Measurements from ENCODE around the gene KCNK15. TPM values are rescaled to one million over a fixed set of nuclear protein-coding genes. Genes with fewer than 3 reads are reported as not detected.

The KCNK15 gene
- total and polyA plus RNA-seq, 9 of the 15 experiments (the other 6 are each of a cell fraction or from before 2014, with no cell fraction given): 0.03 to 0.30 (median 0.17) TPM; not detected in 5

DNA sequence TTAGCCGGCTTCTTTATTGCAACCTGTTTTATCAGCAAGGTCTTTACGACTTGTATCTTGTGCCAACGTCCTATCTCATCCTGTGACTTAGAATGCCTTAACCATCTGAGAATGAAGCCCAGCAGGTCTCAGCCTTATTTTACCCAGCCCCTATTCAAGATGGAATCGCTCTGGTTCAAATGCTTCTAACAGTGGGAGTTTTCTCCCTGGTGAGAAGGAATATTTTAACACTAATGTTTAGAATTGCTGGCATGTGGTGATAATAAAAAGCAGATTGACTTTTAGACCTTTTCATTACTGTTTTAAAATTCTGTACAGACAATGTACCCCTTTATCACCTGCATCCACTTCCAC, 9.9 kb upstream of the KCNK15 start:
- intact Hi-C loops (cut with micrococcal nuclease) (no loop called here), in situ Hi-C loops (cut with MboI) (no loop called here)
- BruUV-seq (replicated peaks): no TSS peak
- DNase-seq (ENCODE audit: extremely low read depth in 1 of 4, low spot score in 3 of 4) (no peak), ATAC-seq (no peak), FAIRE-seq (no peak)
- Histone ChIP-seq H3K36me3 (ENCODE audit: control insufficient read depth, insufficient read depth, low read length) (no peaks in the 10 kb centered on the region), H4K20me1 (replicated peaks; ENCODE audit: control insufficient read depth, insufficient read depth, low read length) (no peaks in the 10 kb centered on the region), H3K9ac (ENCODE audit: insufficient read depth in 1 of 2, low read depth in 2 of 2, low read length in 2 of 2) (no peak overlapping the region), H3K27ac (ENCODE audit: extremely low read depth, low read depth, low read length) (no peak overlapping the region), H3K9me3 (replicated peaks; ENCODE audit: control insufficient read depth, insufficient read depth, low read depth, low read length) (no peaks in the 10 kb centered on the region; the same call in 1 of the 2 replicates), H3K27me3 (ENCODE audit: control insufficient read depth in 2 of 2, insufficient read depth in 2 of 2, low read length in 2 of 2) (peaks cover 5 to 11% of the 10 kb centered on the region in 2 experiments; a peak in 4 of 5 replicates), H3K79me2 (ENCODE audit: control insufficient read depth, insufficient read depth, low read length) (no peaks in the 10 kb centered on the region), H2AFZ (ENCODE audit: low read depth, low read length) (peak overlapping the region; percentile 95), H3K4me1 (replicated peaks in 1 of 2; ENCODE audit: control insufficient read depth in 2 of 2, insufficient read depth in 2 of 2, low read length in 2 of 2) (no peaks in the 10 kb centered on the region; a peak in 1 of 5 replicates), H3K4me2 (ENCODE audit: insufficient read depth, low read length) (peak overlapping the region; percentile 72), H3K4me3 (no peak overlapping the region), H3K9me1 (ENCODE audit: control insufficient read depth, insufficient read depth, low read length) (no peaks in the 10 kb centered on the region)
- ChIA-PET CTCF (ENCODE audit: low intra/inter-chr PET ratio) (interaction anchor here (6.8 kb wide), 1 partner anchor 50 kb away, joined by 58 read pairs; no protein-coding TSS in a partner anchor), POLR2A (no interaction called here)
- 43% methylated on average over 4 of the region's 4 CpGs for WGBS (ENCODE audit: insufficient coverage, low coverage, missing lambda C conversion rate)
- TF ChIP-seq PYGO2 (tag; IDR thresholded peaks at IDR 0.05) (0 out of 2 replicates have a peak, but pooled peaks have one; percentile 52), ELF4 (CRISPR knock-in tag; IDR thresholded peaks at IDR 0.05) (no peak), DNMT1 (IDR thresholded peaks at IDR 0.05) (no peak), HDAC1 (IDR thresholded peaks at IDR 0.05) (no peak), HDAC8 (tag; IDR thresholded peaks at IDR 0.05) (0 out of 2 replicates have a peak, but pooled peaks have one; percentile 60), THRA (IDR thresholded peaks at IDR 0.05) (no peak), SPI1 (IDR thresholded peaks at IDR 0.05; ENCODE audit: borderline replicate concordance, low read depth, low read length) (no peak), SMAD4 (CRISPR knock-in tag; conservative IDR thresholded peaks at IDR 0.05) (peak; percentile 45; the same call in 1 of the 2 replicates), ZNF174 (CRISPR knock-in tag; IDR thresholded peaks at IDR 0.05) (no peak), CREM (IDR thresholded peaks at IDR 0.05; ENCODE audit: low read depth) (no peak), TRIM28 (IDR thresholded peaks at IDR 0.05) (no peak), RREB1 (CRISPR knock-in tag; IDR thresholded peaks at IDR 0.05) (no peak), GATA2 (CRISPR knock-in tag; IDR thresholded peaks at IDR 0.05) (no peak), ZBTB2 (IDR thresholded peaks at IDR 0.05) (no peak), RAD21 (CRISPR knock-in tag; conservative IDR thresholded peaks at IDR 0.05 in 1 of 2, IDR thresholded peaks at IDR 0.05 in 1 of 2) (no peak), ZC3H4 (CRISPR knock-in tag; IDR thresholded peaks at IDR 0.05; ENCODE audit: borderline replicate concordance) (no peak)
